ENCODE data around the gene SLC1A2. TPM values are rescaled to one million over a fixed set of nuclear protein-coding genes. Genes with fewer than 3 reads are reported as not detected.

Gene SLC1A2
- polyA plus RNA-seq, 1 experiment: 0.60 TPM

GRCh38 chr11:35323076-35323868 lies 96.1 kb downstream of the SLC1A2 start:
- Histone ChIP-seq H3K4me3 (ENCODE audit: low read depth, low read length) (no peak overlapping the region), H3K27me3 (ENCODE audit: control insufficient read depth, insufficient read depth, low read length) (no peaks in the 10 kb centered on the region), H3K36me3 (ENCODE audit: control insufficient read depth, insufficient read depth, low read length) (no peaks in the 10 kb centered on the region)
- ChIA-PET POLR2A (interaction anchor here (0.5 kb wide), 1 partner anchor 888 kb away, joined by 4 read pairs; no protein-coding TSS in a partner anchor), CTCF (interaction anchor here (0.6 to 1.8 kb wide), 7 partner anchors 9 to 335 kb away, joined by 3 to 4 read pairs (median 3); no protein-coding TSS in a partner anchor)
- TF ChIP-seq, protein P1, sequence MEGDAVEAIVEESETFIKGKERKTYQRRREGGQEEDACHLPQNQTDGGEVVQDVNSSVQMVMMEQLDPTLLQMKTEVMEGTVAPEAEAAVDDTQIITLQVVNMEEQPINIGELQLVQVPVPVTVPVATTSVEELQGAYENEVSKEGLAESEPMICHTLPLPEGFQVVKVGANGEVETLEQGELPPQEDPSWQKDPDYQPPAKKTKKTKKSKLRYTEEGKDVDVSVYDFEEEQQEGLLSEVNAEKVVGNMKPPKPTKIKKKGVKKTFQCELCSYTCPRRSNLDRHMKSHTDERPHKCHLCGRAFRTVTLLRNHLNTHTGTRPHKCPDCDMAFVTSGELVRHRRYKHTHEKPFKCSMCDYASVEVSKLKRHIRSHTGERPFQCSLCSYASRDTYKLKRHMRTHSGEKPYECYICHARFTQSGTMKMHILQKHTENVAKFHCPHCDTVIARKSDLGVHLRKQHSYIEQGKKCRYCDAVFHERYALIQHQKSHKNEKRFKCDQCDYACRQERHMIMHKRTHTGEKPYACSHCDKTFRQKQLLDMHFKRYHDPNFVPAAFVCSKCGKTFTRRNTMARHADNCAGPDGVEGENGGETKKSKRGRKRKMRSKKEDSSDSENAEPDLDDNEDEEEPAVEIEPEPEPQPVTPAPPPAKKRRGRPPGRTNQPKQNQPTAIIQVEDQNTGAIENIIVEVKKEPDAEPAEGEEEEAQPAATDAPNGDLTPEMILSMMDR (IDR thresholded peaks at IDR 0.05; ENCODE audit: insufficient read depth, low read depth, low read length): no peak
- DNase-seq (ENCODE audit: low read depth): no peak

DNA sequence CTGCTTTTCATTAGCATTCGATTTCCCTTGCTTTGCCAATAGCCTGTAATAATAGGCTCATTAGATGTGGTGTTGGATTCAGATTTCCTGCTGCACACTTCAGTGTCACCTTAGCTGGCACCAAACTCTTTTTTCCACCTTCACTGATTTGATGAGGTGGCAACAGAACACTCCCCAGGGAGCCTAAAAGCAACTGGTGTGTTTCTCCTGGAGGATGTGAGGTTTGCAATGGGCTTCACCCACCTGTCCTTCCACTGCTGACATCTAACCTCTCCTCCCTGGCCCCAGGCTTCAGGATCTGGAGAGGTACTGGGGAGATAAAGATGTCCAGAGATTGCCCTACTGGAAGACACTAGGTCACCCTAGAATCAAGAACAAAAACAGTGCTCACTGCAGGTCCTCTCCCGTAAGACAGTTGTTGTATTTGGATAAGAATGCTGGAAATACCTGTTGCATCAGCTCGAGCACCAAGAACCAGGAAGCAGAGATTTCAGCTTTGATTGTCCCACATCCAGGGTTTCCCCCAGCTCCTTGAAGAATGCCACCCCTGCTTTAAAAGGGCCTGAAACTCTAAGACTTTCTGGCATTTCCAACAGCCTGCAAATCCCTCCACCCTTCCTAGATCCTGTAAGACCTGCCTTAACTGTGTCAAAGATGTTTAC lies 96.9 kb downstream of the SLC1A2 start:
- H3K36me3 ChIP-seq (ENCODE audit: control insufficient read depth, insufficient read depth, low read length): no peaks in the 10 kb centered on the region
- ChIA-PET POLR2A (interaction anchor here (0.5 kb wide), 1 partner anchor 889 kb away, joined by 4 read pairs; no protein-coding TSS in a partner anchor), CTCF (interaction anchor here (0.6 to 1.2 kb wide), 5 partner anchors 10 to 156 kb away, joined by 3 to 4 read pairs (median 3); no protein-coding TSS in a partner anchor)
- H3K27me3 ChIP-seq (ENCODE audit: control insufficient read depth, insufficient read depth, low read length): no peaks in the 10 kb centered on the region
- TF ChIP-seq, protein P1 (IDR thresholded peaks at IDR 0.05; ENCODE audit: insufficient read depth, low read depth, low read length): no peak
- no peak for DNase-seq (ENCODE audit: low read depth)
- H3K4me3 ChIP-seq (ENCODE audit: low read depth, low read length): no peak overlapping the region

DNA sequence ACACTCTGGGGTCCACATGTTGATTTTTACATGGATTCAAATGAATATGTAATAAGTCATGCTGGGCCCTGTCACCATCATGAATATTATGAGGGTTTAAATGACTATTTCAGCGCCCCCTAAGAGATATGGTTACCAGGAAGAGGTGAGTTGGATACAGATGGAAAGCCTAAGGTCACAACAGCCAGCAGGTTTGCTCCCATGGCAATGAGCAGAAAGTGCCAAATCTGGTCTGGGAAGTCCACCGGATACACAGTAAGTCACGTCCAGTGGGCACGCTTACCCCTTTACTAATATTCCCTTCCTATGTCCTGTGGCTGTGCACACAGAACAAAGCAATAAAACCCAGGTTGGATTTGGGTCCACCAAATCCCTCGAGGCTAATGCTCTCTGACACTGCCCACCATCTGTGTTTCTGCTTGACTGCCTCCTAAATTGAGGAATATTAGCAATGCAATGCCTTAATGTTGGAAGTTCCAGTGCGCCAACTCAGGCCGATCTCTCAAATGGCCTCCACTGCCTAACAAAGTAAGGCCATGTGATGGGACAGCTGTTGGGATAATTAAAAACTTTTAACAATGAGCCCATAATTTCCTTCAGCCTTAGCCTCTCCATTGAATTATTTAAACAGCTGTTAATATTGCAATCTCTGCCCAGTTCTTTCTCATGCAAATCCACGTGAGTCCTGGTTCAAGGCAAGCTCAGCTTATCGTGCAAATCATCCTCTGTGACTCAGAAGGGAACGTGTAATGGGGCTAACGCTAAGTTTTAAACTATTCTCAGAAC lies 97.6 kb downstream of the SLC1A2 start:
- Histone ChIP-seq H3K4me3 (ENCODE audit: low read depth, low read length) (no peak overlapping the region), H3K36me3 (ENCODE audit: control insufficient read depth, insufficient read depth, low read length) (no peaks in the 10 kb centered on the region), H3K27me3 (ENCODE audit: control insufficient read depth, insufficient read depth, low read length) (no peaks in the 10 kb centered on the region)
- DNase-seq (ENCODE audit: low read depth): peak; percentile 88
- ChIA-PET CTCF (interaction anchor here (0.6 to 1.1 kb wide), 3 partner anchors 15 to 84 kb away, joined by 3 to 4 read pairs (median 3); no protein-coding TSS in a partner anchor), POLR2A (no interaction called here)
- TF ChIP-seq, protein P1 (IDR thresholded peaks at IDR 0.05; ENCODE audit: insufficient read depth, low read depth, low read length): no peak

DNA sequence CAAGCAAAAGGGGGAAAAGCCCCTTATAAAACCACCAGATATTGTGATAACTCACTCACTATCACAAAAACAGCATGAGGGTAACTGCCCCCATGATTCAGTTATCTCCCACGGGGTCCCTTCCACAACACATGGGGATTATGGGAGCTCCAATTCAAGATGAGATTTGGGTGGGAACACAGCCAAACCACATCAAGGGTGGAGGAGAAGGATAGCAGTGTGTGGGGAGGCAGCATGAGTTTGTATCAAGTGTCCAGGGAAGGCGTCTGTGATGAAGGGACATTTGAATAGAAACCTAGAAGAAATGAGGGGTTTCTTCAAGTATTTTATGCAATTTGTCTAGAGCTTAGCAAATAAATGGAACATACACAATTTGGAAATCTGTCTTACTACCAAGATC lies 98.2 kb downstream of the SLC1A2 start:
- Histone ChIP-seq H3K36me3 (ENCODE audit: control insufficient read depth, insufficient read depth, low read length) (no peaks in the 10 kb centered on the region), H3K4me3 (ENCODE audit: low read depth, low read length) (no peak overlapping the region), H3K27me3 (ENCODE audit: control insufficient read depth, insufficient read depth, low read length) (no peaks in the 10 kb centered on the region)
- TF ChIP-seq, protein P1 (IDR thresholded peaks at IDR 0.05; ENCODE audit: insufficient read depth, low read depth, low read length): no peak
- ChIA-PET POLR2A (no interaction called here), CTCF (no interaction called here)
- DNase-seq (ENCODE audit: low read depth): no peak
